Retinal pigment epithelial cell (primary cell): ENCODE data around the gene ARHGAP45.

Source experiments
- DNase-seq: peaks from one replicate; pipeline ENCODE4 v3.0.0-alpha.2; 2010; ENCODE audit warnings: low read depth
- H3K4me3 ChIP-seq: 2 replicates; pipeline ENCODE4 v1.5.1; 2011; ENCODE audit warnings: mild to moderate bottlenecking, low read length, control low read depth, moderate library complexity
- CTCF ChIP-seq: conservative IDR thresholded peaks from 2 replicates; pipeline ENCODE4 v1.5.1; 2011; ENCODE audit warnings: low read depth, low read length, control low read depth, inconsistent platforms

The ARHGAP45 gene

GRCh38 chr19:1032264-1032867 is 34.6 kb upstream of the ARHGAP45 start:
- H3K4me3 ChIP-seq = no peak overlapping the region
- no peak for DNase-seq
- TF ChIP-seq CTCF = no peak

- H3K4me3 ChIP-seq = no peak overlapping the region
- no peak for DNase-seq
Observed at GRCh38 chr19:1035998-1036621, 30.9 kb upstream of the ARHGAP45 start.

GRCh38 chr19:1037621-1038064 is 29.3 kb upstream of the ARHGAP45 start:
- TF ChIP-seq CTCF = no peak
- DNase-seq = no peak
- no peak overlapping the region for H3K4me3 ChIP-seq

More at GRCh38 chr19:1035998-1036621, 30.9 kb upstream of the ARHGAP45 start:
- peak; percentile 3 for TF ChIP-seq CTCF

GRCh38 chr19:1038978-1039645 is 27.9 kb upstream of the ARHGAP45 start:
- DNase-seq = no peak
- no peak overlapping the region for H3K4me3 ChIP-seq
- TF ChIP-seq CTCF = no peak

- DNase-seq = peak; percentile 95
- H3K4me3 ChIP-seq = peak within 1 kb of the TSS; percentile 62
- no peak for TF ChIP-seq CTCF
Observed at GRCh38 chr19:1039646-1040475, 27.1 kb upstream of the ARHGAP45 start, which contains the start of gene ABCA7. TSS of gene ABCA7 (plus strand) at chr19:1040107. CDS start at chr19:1041362, 1,255 bp downstream.

- DNase-seq = peak; percentile 85
- no peak for TF ChIP-seq CTCF
- peak overlapping the region; percentile 62 for H3K4me3 ChIP-seq
Observed at GRCh38 chr19:1040476-1041271, 26.3 kb upstream of the ARHGAP45 start.
